GM18511 (cell line): Measurements from ENCODE around the gene PYGO2.

Experiments
- ATAC-seq: cut with Tn5 transposase; IDR thresholded peaks from one replicate; pipeline ENCODE4 v1.9.1; 2021; ENCODE audit warnings: mild to moderate bottlenecking, moderate library complexity; ENCODE audit not compliant: unreplicated experiment

PYGO2 gene

DNA sequence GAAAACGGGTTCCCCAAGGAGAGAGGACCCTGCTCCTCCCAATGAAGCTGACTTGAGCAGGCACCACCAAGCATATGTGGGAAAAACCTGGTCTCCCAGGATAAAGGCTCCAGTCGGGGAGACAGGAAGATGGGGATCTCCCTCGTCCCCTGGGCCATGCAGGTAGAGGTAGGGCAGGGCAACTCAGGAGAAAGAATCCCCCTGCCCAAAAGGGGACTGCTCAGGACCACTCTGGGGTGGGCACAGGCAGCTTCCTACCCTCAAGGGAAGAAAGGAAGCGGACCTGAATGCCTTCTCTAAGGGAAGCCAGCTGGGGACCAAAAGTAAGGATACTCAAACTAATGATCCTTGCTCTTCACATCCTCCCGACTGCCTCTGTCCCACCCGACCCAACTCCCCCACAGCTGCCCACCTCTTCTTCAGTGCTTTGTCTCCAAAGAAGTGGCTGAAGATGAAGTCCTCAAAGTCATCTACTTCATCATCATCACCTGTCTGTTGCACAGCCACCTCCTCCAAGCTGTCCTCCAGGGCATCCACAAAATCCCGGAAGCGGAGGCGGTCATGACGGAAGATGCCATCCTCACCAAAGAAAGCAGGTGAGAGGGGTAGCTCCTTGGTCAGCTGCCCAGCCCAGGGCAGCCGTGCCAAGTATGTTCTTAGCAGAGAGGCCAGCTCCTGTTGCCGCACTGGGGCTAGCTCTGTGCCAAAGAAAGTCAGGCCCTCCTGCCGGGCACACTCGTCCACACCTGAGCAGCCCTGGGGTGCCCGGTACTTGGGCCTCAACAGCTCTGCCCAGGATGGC is 16.2 kb downstream of the PYGO2 start:
- no peak for ATAC-seq

DNA sequence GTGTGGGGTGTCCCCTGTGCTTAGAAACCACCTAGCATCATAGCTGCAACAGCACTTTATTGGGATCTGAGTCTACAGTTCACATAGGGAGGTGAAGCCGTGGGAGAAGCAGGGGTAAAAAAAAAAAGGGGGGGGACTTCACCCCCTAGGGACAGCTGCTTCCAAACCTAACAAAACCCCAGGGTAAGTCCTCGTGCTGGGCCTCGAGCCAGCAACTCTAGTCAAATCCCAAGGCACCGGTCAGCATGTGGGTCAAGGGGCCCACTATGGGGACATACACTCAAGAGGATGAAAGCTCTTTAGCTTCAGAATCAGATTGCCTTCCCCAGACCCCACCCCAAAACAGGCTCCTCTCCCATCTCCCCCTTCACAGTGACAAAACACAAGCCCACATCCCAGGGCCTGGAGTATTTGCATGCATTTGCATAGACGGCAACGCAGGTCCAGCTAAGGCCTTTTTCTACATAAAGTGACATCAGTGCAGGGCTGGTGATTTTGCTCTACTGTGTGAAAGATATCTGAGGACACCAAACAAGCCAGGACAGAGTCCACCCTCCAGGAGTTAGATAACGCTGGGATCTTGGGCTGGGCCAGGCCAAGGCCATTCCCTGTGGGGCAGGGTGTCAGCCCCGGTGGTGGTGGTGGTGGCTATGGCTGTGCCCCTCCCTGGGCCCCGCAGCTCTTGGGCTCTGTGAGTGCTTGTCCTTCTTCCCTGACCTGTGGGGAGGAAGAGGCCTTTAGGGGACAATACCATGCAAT is 17.0 kb downstream of the PYGO2 start:
- ATAC-seq = no peak

DNA sequence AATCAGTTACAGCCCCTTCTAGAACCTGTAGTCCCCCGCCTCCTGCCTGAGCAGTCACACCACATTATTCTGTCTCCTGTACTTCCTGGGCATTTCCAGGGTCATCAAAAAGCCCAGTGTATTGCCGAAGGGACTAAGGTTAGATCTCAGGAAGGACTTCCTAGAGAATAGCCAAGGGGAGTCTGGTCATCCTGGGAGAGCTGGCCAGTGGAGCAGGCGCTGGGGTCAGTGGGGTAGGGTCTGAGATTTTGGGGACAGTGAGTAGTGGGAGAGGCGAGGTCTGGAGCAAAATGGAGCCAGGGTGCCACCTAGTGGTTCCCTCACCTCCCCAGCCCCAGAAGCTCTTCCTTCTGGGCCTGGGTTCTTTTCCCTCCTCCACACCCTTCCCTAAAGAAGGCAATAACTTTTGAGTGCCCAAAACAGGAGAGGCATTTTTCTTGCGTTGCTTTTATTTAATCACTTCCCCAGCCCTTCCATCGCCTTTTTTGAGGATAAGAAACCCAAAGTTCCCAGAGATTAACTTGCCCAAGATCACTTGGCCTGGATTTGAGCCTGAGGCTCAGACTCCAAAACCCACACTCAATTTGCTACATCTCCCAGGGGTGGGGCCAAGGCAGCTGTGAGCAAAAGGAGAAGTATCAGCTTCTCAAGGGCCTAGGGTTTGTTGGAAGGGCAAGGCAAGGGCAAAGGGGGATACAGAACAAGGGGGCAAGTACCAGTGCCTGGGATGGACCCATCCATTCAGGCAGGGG is 17.8 kb downstream of the PYGO2 start:
- ATAC-seq = no peak

DNA sequence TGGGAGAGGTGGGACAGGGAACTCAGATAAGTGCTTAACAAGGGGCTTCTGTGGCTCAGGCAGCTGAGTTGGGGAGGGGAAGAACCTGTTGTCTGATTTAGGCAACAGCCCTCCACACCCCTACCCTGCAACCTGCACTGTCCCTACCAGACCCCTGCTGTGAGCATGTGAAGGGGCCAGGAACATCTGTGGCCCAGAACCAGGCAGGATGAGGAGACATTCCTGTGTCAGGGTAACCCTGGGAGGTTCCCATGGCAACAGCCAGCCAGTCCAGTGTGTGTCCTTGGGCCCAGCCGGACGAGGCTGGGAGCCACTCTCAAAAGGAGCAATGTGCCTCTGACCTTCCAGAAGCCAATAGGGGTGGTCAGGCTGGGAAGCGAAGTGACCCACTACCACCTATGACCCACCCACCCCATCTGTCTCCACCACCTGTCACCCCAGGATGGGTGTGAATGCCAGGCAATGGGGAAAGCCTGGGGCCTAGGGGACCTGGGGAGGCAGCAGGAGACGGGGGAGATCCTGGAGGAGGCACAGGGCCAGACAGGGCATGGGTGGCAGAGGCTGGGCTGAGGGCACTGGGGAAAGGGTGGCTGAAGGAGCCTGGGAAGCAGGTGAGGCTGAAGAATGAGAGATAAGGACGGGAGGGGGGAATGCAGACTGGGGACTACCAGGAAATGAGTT is 20.1 kb downstream of the PYGO2 start:
- no peak for ATAC-seq

DNA sequence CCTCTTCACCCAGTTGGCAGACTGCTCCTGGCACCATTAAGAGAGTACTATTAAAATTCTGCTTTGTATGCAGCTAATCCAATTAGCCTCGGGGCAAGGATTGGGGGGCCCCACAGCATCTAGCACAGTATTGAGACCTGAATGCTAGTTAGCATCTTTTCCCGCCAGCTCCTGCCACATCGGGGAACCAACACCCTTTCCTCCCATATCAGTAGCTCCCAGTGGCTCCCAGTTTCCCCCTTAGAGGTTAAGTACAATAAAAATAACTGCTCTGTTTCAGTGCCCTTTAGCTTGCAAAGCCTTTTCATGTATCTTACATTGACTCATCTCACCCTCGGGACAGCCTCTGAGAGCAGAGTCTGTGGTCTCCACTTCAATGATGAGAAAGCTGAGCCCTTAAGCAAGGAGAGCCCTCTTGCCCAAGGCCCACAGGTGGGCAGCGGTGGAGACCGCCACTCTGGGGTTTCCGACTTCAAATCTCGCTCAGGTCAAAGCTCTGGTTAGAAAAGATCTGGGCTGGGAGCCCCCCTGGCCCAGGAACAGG is 20.9 kb downstream of the PYGO2 start:
- no peak for ATAC-seq

DNA sequence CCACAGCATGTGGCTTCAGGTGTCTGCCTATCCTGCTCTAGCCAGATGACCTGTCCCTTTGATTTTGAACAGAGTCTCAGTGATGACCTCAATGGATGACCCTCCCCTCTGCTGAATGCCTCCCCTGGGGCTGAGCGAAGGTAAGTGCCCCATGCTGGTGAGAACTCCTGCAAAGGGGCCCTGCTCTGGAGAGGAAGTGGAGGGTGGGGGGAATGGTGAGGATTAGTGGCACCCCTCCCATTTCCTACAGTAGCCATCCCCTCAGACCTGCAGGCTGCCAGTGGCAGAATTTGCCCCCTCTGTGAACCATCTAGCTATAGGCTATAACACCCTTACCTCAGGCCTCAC is 21.4 kb downstream of the PYGO2 start:
- no peak for ATAC-seq

DNA sequence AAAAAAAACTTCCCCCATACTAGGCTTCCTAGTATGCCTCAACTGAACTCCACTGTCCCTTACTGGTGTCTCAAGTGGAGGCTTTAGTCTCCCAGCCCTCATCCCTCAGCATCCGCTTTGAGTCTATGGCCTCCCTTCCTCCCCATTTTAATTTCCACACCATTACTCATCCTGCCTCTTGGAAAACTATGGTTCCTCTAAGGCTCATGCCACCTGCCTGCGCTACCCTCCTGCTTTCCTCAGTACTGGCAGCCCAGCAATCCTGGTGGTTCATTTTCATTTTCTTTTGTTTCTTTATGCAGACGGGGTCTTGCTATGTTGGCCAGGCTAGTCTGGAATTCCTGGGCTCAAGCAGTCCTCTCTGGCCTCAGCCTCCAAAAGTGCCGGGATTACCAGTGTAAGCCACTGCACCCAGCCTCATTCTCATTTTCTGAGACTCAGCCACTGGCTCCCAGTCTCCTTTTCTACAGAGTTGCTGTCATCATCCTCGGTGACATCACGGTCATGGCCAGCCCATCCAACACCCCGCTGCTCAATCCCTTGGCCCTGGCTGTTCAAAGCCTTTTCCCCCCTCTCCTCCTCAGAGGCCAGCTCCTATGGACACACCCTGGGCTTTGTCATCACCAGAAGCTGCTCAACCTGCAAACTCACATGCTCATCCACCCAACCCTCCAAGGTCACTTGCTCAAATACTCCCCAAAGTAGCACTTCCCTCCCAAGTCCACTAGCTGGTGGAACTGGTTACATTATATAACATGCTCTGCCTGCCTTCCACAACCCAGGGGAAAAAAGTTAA is 22.8 kb downstream of the PYGO2 start:
- ATAC-seq = no peak

DNA sequence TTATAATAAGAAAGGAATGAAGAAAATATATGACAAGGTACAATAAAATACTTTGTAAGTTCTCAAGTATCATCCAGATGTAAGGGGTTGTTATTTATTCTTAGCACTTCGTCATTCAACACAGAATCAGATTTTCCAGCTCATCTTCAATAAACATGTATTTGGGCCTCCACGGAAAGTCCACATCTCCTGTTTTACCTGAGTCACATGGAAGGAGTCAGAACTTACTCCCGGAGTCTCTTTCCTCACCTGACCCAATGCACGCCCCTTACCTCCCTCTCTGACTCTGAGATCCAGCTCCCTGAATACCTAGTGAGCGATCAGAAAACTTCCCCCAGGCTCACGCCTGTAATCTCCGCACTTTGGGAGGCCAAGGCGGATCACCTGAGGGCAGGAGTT is 23.6 kb downstream of the PYGO2 start:
- no peak for ATAC-seq

DNA sequence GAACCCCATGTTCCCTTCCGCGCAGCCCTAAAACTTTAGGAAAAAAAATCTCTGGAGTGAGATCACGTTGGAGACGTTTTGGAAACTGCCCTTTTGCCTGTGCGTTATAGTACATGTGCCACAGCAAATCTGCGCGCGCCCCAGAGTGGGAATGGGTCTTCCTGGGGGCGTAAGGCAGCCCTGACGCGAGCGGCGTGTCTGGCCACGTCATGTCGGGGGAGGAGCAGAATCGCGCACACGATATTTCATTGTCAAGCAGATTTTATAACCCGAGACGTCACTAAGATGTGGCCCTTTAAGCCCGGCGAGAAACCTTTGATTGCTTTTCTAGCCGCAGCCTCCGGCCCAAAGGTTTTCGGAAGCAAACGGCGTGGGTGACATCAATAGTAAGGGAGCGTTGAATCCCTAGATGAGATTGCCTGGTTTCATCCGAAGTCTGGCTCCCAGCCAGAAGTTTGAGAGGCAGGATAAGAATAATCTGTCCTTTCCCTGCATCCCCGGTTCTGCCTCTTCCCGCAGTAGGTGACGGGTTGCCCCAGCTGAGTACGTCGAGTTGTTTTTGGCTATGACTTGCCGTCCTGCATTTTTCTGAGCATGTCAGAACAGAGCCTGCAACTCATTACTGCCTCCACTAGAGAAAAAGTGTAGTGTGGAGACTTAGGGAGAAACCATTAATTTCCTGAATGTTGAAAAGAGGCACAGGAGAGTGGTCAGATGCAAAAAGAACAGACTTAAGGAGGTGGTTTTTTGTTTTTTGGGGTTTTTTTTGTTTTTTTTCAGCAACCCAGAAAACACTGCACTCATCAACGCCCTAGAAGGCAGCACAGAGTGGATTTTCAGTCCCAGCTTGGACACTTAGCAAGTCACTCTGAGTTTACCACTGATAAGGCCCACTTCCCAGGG is 24.2 kb downstream of the PYGO2 start:
- ATAC-seq = peak; percentile 71

DNA sequence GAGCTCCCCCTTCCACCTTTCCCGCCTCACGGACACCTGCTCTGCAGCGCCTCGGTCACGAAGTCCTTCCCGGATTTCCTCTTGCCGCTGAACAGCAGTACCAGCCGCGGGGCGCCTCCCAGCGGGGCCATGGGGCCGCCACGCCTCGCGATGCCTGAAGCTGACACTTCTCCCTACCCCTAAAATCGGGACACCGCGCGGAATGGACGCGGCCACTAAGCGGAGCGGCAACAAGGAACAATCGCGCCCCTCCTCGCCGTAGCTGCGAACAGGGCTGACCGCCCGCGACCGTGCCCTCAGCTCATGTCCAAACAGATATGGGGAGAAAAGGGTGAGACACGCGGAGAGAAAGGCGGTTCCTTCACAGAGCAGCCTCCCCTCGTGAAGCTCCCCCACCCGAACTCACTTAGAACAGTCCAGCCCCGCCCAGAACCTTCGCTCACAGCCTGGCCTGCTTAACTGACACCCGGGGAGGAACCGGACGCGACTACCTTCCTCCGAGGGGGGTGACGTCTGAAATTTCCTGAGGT is 25.0 kb downstream of the PYGO2 start, which contains the start of gene PMVK:
TSS of gene PMVK (minus strand) at position 165 of the 530 bp plus-strand sequence. CDS start at position 131, 34 bp downstream.
- peak; percentile 85 for ATAC-seq

DNA sequence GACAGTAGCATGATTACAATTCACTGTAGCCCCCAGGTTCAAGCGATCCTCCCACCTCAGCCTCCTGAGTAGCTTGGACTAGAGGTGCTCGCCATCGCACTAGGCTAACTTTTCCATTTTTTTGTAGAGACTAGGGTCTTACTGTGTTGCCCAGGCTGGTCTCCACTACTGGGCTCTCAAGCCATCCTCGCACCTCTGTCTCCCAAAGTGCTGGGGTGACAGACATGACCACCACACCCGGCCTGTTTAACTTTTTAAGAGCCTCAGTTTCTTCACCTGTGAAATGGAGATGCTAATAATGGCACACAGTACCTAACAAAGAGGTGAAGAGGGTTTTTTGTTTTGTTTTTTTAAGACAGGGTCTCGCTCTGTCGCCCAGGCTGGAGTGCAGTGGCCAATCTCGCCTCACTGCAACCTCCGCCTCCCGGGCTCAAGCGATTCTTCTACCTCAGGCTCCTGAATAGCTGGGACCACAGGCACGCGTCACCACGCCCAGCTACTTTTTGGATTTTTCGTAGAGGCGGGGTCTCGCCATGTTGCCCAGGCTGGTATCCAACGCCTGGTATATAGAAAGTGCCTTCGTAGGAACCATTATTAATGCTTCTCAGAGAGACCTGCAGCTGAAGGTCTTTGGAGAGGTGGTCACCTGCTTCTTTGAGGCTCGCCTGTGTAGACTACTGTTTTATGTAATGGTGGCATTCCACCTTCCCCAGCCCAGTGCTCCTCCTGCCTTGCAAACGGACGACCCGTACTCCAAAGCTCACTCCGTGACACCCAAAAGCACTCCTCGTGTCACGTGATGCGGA is 25.6 kb downstream of the PYGO2 start:
- no peak for ATAC-seq

DNA sequence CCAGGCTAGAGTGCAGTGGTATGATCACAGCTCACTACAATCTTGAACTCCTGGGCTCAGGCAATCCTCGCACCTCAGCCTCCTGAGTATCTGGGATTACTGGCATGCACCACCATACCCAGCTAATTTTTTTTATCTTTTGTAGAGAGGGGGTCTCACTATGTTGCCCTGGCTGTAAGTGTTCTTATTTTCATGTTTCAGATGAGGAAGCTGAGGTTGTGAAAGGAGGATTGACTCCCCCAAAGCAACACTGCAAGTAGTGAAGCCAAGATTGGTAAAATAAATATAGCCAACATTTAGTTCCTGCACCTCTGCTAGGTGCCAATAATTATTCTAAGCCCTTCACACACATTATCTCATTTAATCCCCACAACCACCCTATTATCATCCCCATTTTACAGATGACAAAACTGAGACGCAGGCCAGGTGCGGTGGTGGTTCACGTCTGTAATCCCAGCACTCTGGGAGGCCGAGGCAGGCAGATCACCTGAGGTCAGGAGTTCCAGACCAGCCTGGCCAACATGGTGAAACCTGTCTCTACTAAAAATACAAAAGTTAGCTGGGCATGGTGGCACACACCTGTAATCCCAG is 27.1 kb downstream of the PYGO2 start:
- ATAC-seq = no peak

DNA sequence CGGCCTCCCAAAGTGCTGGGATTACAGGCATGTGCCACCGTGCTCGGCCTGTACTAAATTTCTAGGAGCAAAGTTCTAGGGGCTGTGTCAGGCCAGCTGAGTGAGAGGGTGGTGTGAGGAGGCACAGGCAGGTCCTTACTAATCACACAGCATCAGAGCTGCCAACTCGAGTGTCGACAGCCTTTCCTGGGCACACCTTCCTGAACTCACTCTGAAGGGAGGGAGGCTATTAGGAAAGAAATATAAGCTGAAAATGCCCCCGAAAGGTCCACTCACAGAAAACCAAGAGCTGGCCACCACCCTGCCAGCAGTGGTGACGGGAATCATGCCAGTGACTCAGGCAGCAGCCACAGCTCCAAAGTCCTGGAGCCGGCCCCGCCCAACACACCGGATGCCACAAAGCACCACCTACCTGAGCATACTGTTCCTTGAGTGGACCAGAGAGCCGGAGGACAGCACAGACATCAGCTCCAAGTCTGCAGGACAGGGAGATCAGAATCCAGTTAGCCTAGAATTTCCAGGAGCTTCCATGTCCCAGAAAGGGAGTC is 29.6 kb downstream of the PYGO2 start:
- no peak for ATAC-seq

DNA sequence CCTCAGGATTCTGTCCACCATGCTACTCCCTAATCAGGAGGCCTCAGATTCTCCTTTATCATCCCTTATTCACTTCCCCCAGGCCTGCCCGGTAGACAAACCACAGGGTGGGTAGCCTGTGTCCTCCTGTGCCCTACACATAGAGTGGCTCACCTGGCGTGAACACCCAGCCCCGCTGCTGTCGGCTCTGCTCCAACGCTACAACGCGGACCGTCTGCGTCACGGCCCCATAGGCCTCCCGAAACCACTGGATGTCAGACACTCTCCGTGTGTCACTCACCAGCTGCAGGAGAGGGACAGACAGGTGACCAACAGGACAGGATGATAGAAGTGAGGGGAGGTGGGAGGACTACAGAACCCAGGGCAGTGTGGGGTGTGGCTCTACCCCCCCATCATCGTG is 35.4 kb downstream of the PYGO2 start:
- ATAC-seq = no peak

DNA sequence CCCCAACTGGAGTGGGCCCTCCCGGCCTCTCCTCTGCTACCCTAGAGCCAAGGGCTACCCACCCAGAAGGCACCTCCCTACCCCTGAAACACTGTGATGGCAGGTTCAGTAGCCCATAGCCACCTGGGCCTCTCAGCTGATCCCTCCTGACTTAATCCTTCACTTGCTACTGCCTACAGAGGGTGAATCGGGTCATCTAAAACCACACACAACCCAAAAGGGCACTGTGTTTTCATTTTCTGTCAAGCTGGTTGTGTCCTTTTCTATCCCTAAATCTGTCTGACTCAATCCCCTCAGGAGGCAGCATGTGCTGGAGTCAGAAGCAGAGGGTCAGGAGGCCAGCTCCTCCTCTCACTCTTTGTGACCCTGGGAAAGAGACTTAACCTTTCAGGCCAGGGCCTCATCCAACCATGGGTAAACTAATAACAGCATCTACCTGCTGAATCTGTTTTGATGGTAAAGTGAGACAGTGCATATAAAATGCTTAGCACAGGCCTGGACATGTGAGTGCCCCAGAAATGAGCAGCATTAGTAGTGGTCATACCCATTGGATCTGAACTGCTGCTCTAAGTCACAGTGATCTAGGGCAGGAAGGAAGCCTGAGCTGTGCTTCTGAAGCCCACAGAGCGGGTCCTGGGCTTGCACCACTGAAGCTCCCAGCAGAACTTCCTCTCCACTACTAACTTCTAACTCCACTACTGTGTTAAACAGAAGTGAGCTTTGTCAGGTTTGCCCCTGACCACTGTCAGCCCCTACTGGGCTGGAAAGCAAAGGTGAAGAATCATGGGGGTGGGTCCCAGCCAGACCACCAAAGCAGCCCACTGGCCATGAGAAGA is 36.0 kb downstream of the PYGO2 start:
- no peak for ATAC-seq

DNA sequence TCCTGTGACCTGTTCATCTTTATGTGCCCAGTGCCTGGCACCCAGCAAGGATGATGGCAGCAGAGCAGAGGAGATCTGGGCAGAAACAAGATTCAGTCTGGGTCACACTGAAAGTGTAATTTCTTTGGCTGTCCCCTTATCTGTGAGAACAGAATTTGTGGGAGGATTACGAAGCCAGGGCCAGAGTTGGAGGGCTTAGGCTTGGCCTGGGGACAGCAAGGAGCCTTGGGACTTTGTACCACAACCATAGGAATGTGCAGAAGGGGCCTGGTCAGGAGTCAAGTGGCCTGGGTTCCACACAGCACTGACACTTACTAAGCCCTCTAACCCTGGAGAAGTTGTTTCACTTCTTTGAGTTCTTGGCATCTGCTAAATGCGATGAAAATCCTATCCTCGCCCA is 37.9 kb downstream of the PYGO2 start:
- no peak for ATAC-seq
